SJCRH30 (cell line): Measurements from ENCODE around the gene STBD1. TPM values are rescaled to one million over a fixed set of nuclear protein-coding genes. Genes with fewer than 3 reads are reported as not detected.
"Not testable (repeated sequence)": the region's sequence is repeated elsewhere in the genome, so short reads cannot be mapped to it uniquely, and the experiment has no call there.

Source experiments
- DNase-seq, 2 experiments: peaks; one replicate each; pipeline ENCODE4 v3.0.0-alpha.2; 2015 to 2020
- H3K27ac ChIP-seq: fragments of 250-450 bp; sonication (Bioruptor Pico); 2 replicates; pipeline ENCODE4 v1.5.1; 2020; ENCODE audit warnings: mild to moderate bottlenecking, moderate library complexity
- H3K27me3 ChIP-seq: fragments of 250-450 bp; sonication (Bioruptor Pico); 2 replicates; pipeline ENCODE4 v1.5.1; 2020; ENCODE audit warnings: mild to moderate bottlenecking, moderate library complexity
- H3K36me3 ChIP-seq: fragments of 250-450 bp; sonication (Bioruptor Pico); 2 replicates; pipeline ENCODE4 v1.5.1; 2020; ENCODE audit warnings: mild to moderate bottlenecking, moderate library complexity
- H3K4me1 ChIP-seq: fragments of 250-450 bp; sonication (Bioruptor Pico); 2 replicates; pipeline ENCODE4 v1.5.1; 2020; ENCODE audit warnings: mild to moderate bottlenecking, moderate library complexity
- H3K4me3 ChIP-seq: fragments of 250-450 bp; sonication (Bioruptor Pico); 2 replicates; pipeline ENCODE4 v1.5.1; 2020; ENCODE audit warnings: mild to moderate bottlenecking, moderate library complexity
- H3K9me3 ChIP-seq: fragments of 250-450 bp; sonication (Bioruptor Pico); replicated peaks from 2 replicates; pipeline ENCODE4 v1.5.1; 2020; ENCODE audit warnings: mild to moderate bottlenecking, moderate library complexity
- total RNA-seq: library from RNA; depleted of rRNA; stranded (reverse); fragments of >200 nt; shearing (Covaris generic); gene quantifications from 2 replicates; pipeline ENCODE4 v1.2.3, GENCODE V29; 2014

Gene STBD1
- total RNA-seq, 1 experiment from 2014 or later = 2.4 TPM

DNA sequence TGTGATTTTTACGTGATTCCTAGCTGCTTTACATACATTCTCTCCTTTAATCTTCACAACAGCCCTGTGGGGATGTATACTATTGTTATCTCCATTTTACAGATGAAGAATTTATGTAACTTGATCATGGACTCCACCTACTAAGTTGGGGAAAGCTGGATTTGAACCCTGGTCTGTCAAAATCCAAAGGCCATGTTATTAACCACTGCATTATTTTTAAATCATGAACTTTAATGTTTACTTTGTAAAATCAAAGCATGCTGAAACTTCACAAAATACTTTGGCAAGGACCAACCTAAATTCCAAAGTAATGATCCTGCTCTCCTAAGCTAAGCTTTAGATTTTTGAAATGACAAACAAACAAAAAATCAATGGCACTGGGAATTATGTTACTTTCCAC, 28.9 kb upstream of the STBD1 start:
- H3K27me3 ChIP-seq = no peaks in the 10 kb centered on the region
- no peaks in the 10 kb centered on the region for H3K36me3 ChIP-seq
- H3K9me3 ChIP-seq = no peaks in the 10 kb centered on the region
- no peaks in the 10 kb centered on the region for H3K4me1 ChIP-seq
- no peak overlapping the region for H3K27ac ChIP-seq
- DNase-seq = no peak
- H3K4me3 ChIP-seq = no peak overlapping the region

- no peak overlapping the region for H3K4me3 ChIP-seq
- H3K36me3 ChIP-seq = no peaks in the 10 kb centered on the region
- H3K27ac ChIP-seq = no peak overlapping the region
- H3K27me3 ChIP-seq = no peaks in the 10 kb centered on the region
- H3K9me3 ChIP-seq = no peaks in the 10 kb centered on the region
- no peak for DNase-seq
- no peaks in the 10 kb centered on the region for H3K4me1 ChIP-seq
Measured at GRCh38 chr4:76278583-76278982, 27.9 kb upstream of the STBD1 start.

- Histone ChIP-seq H3K4me3 (no peak overlapping the region), H3K4me1 (no peaks in the 10 kb centered on the region), H3K27me3 (no peaks in the 10 kb centered on the region), H3K9me3 (no peaks in the 10 kb centered on the region), H3K36me3 (no peaks in the 10 kb centered on the region), H3K27ac (no peak overlapping the region)
- DNase-seq = no peak
Measured at GRCh38 chr4:76279462-76279861, 27.1 kb upstream of the STBD1 start.

DNA sequence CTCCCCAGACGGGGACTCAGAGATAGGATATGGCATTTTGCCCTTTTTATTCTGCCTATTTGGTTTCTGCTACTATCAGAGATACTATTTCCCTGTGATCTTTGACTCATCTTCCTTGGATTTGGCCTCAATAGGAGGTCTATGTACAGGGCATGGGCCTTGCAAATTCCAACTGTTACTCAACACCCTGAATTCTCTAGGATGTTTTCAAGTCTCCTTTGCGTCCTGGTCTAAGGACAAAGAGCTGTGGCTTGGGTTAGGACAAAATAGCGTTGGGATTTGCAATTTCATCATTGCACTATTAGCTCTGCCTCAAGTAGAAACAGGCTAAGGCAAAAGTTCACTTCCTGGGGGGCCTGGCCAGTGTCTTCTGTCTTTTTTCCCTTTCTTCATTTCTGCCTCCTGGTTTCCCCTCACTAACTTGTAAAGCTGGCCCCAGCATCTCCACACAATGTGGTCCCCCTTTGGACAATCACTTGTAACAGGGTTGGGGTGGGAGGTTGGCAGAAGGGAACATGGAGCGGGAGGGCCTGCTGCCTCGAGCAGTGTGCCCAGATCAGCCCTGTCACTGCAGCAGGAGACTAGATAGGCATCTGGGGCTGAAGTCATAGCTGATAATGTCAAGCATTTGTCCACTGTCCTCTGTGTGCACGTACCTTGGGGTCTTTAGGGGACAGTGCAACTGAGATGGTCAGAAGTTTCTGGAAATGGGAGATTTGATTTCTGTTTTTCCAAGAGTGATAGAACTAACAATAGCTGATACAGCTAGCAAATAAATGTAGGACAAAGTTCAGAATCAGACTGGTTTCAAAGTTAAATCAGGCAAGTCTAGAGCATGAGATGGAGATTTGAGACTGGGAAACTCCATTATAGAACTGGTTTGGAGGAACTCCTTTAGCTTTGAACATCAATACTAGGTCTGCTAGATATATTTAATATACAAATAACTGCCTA, 25.8 kb upstream of the STBD1 start:
- no peak overlapping the region for H3K4me3 ChIP-seq
- H3K27ac ChIP-seq = no peak overlapping the region
- DNase-seq = no peak
- no peaks in the 10 kb centered on the region for H3K4me1 ChIP-seq
- peaks cover 4% of the 10 kb centered on the region; the same call in 1 of the 2 replicates for H3K9me3 ChIP-seq
- H3K36me3 ChIP-seq = no peaks in the 10 kb centered on the region
- H3K27me3 ChIP-seq = no peaks in the 10 kb centered on the region

GRCh38 chr4:76281594-76281993, 24.9 kb upstream of the STBD1 start:
- not testable (repeated sequence) for DNase-seq, H3K36me3 ChIP-seq, H3K4me1 ChIP-seq, H3K4me3 ChIP-seq, H3K27ac ChIP-seq, H3K27me3 ChIP-seq
- peaks cover 11% of the 10 kb centered on the region for H3K9me3 ChIP-seq

GRCh38 chr4:76282941-76283689, 23.4 kb upstream of the STBD1 start:
- no peaks in the 10 kb centered on the region for H3K4me1 ChIP-seq
- DNase-seq = no peak
- H3K27me3 ChIP-seq = no peaks in the 10 kb centered on the region
- peaks cover 14% of the 10 kb centered on the region for H3K9me3 ChIP-seq
- no peaks in the 10 kb centered on the region for H3K36me3 ChIP-seq
- no peak overlapping the region for H3K27ac ChIP-seq
- no peak overlapping the region for H3K4me3 ChIP-seq

GRCh38 chr4:76283900-76284299, 22.6 kb upstream of the STBD1 start:
- Histone ChIP-seq H3K4me3 (no peak overlapping the region), H3K4me1 (no peaks in the 10 kb centered on the region), H3K27me3 (no peaks in the 10 kb centered on the region), H3K9me3 (peaks cover 14% of the 10 kb centered on the region), H3K36me3 (no peaks in the 10 kb centered on the region), H3K27ac (no peak overlapping the region)
- no peak for DNase-seq

- DNase-seq, H3K36me3 ChIP-seq, H3K27ac ChIP-seq, H3K27me3 ChIP-seq, H3K4me3 ChIP-seq, H3K4me1 ChIP-seq: not testable (repeated sequence)
- peaks cover 14% of the 10 kb centered on the region for H3K9me3 ChIP-seq
Measured at GRCh38 chr4:76287811-76288210, 18.7 kb upstream of the STBD1 start.

- Histone ChIP-seq H3K4me1 (no peaks in the 10 kb centered on the region), H3K4me3 (no peak overlapping the region), H3K9me3 (peaks cover 1% of the 10 kb centered on the region), H3K27ac (no peak overlapping the region), H3K27me3 (no peaks in the 10 kb centered on the region), H3K36me3 (no peaks in the 10 kb centered on the region)
- DNase-seq = no peak
Measured at GRCh38 chr4:76292730-76293129, 13.8 kb upstream of the STBD1 start.

GRCh38 chr4:76293772-76294171, 12.8 kb upstream of the STBD1 start:
- H3K4me1 ChIP-seq = no peaks in the 10 kb centered on the region
- peaks cover 10% of the 10 kb centered on the region for H3K9me3 ChIP-seq
- H3K4me3 ChIP-seq = no peak overlapping the region
- DNase-seq = no peak
- no peaks in the 10 kb centered on the region for H3K36me3 ChIP-seq
- no peak overlapping the region for H3K27ac ChIP-seq
- no peaks in the 10 kb centered on the region for H3K27me3 ChIP-seq

DNA sequence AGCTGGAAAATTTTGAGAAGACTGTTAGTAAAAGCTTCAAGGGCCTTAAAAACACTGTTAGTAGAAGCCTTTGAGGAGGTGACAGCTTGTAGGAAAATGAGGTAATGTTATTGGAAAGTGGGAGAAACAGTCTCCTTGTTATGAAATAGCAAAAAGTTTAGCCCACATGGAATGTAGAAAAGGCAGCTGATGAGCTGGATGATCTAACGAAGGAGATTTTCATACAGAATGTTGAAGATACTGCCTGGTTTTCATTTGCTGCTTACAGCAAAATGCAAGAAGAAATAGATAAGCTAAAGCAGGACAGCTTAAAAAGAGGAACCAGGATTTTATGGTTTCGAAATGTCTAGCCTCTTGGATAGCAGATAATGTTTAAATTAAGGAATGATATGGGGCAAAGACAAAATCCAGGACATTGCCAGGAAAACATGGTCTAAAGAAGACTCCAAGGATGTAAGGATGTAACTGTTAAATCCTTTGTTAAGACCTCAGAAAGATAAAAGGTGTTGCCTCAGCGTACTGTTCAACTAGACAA, 10.2 kb upstream of the STBD1 start:
- H3K36me3 ChIP-seq = no peaks in the 10 kb centered on the region

DNA sequence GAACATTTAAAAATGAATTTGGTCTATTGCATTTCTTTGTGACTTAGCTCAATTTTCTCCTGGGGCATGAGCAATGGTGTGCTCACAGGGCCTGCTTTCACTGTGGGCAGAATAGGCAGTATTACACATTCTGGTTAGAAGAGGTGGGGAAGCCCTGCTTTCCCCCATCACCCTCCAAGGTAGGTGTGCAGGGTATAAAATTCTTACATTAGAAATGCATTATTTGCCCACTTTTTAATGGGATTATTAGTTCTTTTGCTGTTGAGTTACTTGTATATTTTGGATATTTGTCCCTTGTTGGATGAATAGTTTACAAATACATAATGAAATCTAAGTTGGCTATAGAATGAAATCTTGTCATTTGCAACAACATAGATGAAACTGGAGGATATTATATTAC, 8.3 kb upstream of the STBD1 start:
- DNase-seq = no peak

More for the DNA sequence above, 10.2 kb upstream of the STBD1 start:
- H3K9me3 ChIP-seq = peaks cover 10% of the 10 kb centered on the region
- peaks cover 14% of the 10 kb centered on the region for H3K4me1 ChIP-seq
- no peak for DNase-seq
- no peak overlapping the region for H3K4me3 ChIP-seq
- no peaks in the 10 kb centered on the region for H3K27me3 ChIP-seq
- H3K27ac ChIP-seq = no peak overlapping the region

DNA sequence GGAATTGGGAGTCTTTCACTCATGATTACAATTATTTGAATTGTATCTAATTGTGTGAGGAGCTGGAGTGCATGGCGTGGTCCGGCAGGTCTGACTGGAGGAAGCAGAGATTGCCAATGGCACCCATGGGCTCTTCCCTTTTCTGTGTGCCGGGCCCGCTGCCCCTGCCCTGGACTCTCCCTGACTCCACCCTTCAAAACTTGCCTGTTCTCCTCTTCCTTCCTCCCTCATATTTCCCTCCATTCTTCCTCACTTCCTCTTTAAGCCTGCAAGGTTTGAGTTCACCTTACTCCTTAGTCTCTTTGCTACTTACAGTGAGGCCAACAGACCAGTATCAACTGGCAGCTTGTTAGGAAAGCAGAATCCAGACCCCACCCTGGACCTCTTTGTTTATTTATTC, 6.5 kb upstream of the STBD1 start:
- Histone ChIP-seq H3K27me3 (no peaks in the 10 kb centered on the region), H3K4me3 (no peak overlapping the region), H3K27ac (no peak overlapping the region), H3K4me1 (peaks cover 23% of the 10 kb centered on the region), H3K9me3 (peaks cover 10% of the 10 kb centered on the region), H3K36me3 (no peaks in the 10 kb centered on the region)
- no peak for DNase-seq

More for the DNA sequence above, 8.3 kb upstream of the STBD1 start:
- H3K36me3 ChIP-seq = no peaks in the 10 kb centered on the region
- no peak overlapping the region for H3K27ac ChIP-seq
- H3K4me3 ChIP-seq = no peak overlapping the region
- H3K9me3 ChIP-seq = peaks cover 10% of the 10 kb centered on the region
- H3K4me1 ChIP-seq = peaks cover 23% of the 10 kb centered on the region
- H3K27me3 ChIP-seq = no peaks in the 10 kb centered on the region

DNA sequence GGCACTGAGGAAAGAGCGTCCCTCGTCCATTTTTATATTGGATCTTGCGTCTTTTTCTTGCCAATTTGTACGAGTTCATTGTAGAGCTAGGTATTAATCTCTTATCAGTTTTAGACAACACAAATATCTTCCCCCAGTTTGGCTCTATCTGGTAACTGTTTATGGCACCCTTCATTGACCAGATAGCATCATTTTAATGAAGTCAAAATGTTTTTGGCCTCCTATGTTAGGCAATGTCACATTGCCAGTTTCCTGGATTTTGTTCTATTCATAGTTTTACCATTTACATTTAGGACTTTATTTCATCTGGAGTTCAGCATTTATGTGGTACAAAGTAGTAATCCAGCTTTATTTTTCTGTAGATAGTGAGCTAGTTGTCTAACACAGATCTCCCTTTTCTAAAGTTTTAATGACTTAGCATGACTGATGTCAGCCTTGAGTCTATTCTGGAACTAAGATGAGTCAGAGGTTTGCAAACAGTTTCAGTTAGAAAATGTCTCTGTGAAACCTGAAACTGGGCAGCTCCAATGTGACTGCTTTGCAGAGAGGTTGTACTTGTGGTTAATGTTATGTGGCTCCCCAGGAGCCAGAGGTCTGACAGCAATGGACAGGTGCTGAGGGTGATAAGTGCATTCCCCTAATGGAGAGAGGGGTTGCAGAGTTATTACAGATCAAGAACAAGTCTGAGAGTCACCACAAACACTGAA, 5.3 kb upstream of the STBD1 start:
- peaks cover 23% of the 10 kb centered on the region for H3K4me1 ChIP-seq
- H3K9me3 ChIP-seq = peaks cover 10% of the 10 kb centered on the region
- no peak overlapping the region for H3K4me3 ChIP-seq
- H3K27me3 ChIP-seq = no peaks in the 10 kb centered on the region
- DNase-seq = peak; percentile 96 to 99
- H3K36me3 ChIP-seq = no peaks in the 10 kb centered on the region
- H3K27ac ChIP-seq = peak overlapping the region; percentile 74
